GM12878 (cell line): ENCODE data around the gene SF3B2. TPM values are rescaled to one million over a fixed set of nuclear protein-coding genes. Genes with fewer than 3 reads are reported as not detected.

ENCODE experiments used
- ATAC-seq: fragments of 200-7000 bp; cut with Tn5 transposase; 3 replicates; pipeline ENCODE4 v1.9.1; 2020; ENCODE audit warnings: mild to moderate bottlenecking, moderate library complexity
- BruUV-seq: library from RNA; stranded (reverse); fragments of 400-500 nt; replicated peaks from 2 replicates; lab custom pipeline; 2021; lab: Mats Ljungman, UMichigan
- CTCF ChIA-PET: fragments of 300-600 bp; sonication (Branson Sonifier 250); formaldehyde crosslinking; extraction: SDS; loops from one replicate; lab custom pipeline; 2021; ENCODE audit warnings: inconsistent platforms; lab: Yijun Ruan, JAX
- POLR2A ChIA-PET: fragments of 350-600 bp; formaldehyde crosslinking; extraction: SDS; loops from one replicate; lab custom pipeline; 2021; ENCODE audit warnings: inconsistent platforms; lab: Charles Lee
- RAD21 ChIA-PET: fragments of 300-600 bp; sonication (Branson Sonifier 250); formaldehyde crosslinking; loops from one replicate; lab custom pipeline; 2023; ENCODE audit warnings: antibody characterized with exemption; ENCODE audit not compliant: unreplicated experiment; lab: Charles Lee
- SMC1A ChIA-PET: fragments of 300-600 bp; sonication (Branson Sonifier 250); formaldehyde crosslinking; loops from one replicate; lab custom pipeline; 2023; ENCODE audit not compliant: unreplicated experiment, uncharacterized antibody; lab: Charles Lee
- DNase-seq: peaks from one replicate; pipeline ENCODE4 v3.0.0-alpha.2; 2011; ENCODE audit warnings: low read depth, low spot score
- FAIRE-seq: peaks from 3 replicates; lab custom pipeline; 2011; peaks lifted over from hg19 to GRCh38; lab: Jason Lieb, UNC
- H2AFZ ChIP-seq: 2 replicates; pipeline ENCODE4 v1.6.0; 2011; ENCODE audit warnings: low read depth, low read length, control low read depth; ENCODE audit not compliant: control insufficient read depth
- H3K27ac ChIP-seq: 2 replicates; pipeline ENCODE4 v1.5.1; 2011; ENCODE audit warnings: control low read depth; ENCODE audit not compliant: control insufficient read depth, insufficient read depth
- H3K27me3 ChIP-seq, 2 experiments: replicated peaks in 1 of 2; 2 replicates each; pipeline versions ENCODE4 v1.6.0 to v1.6.1; 2011; ENCODE audit warnings: low read length in 1 of 2; ENCODE audit not compliant: control insufficient read depth in 2 of 2, insufficient read depth in 2 of 2
- H3K36me3 ChIP-seq, 2 experiments: 2 replicates each; pipeline ENCODE4 v1.5.1; 2011; ENCODE audit warnings: low read length in 1 of 2; ENCODE audit not compliant: control insufficient read depth in 2 of 2, insufficient read depth in 2 of 2
- H3K4me1 ChIP-seq: 2 replicates; pipeline ENCODE4 v1.6.1; 2011; ENCODE audit warnings: mild to moderate bottlenecking, low read length, moderate library complexity, mixed read lengths; ENCODE audit not compliant: control insufficient read depth, insufficient read depth
- H3K4me2 ChIP-seq: 2 replicates; pipeline ENCODE4 v1.6.0; 2011; ENCODE audit warnings: control low read depth; ENCODE audit not compliant: control insufficient read depth, insufficient read depth
- H3K4me3 ChIP-seq: fragments of 200-600 bp; sonication (generic); 2 replicates; pipeline ENCODE4 v1.5.1; 2016
- H3K79me2 ChIP-seq: 2 replicates; pipeline ENCODE4 v1.6.0; 2011; ENCODE audit warnings: low read length; ENCODE audit not compliant: control insufficient read depth, insufficient read depth
- H3K9ac ChIP-seq: 2 replicates; pipeline ENCODE4 v1.8.0; 2011; ENCODE audit warnings: low read length, control low read depth, mixed read lengths; ENCODE audit not compliant: control insufficient read depth, insufficient read depth
- H3K9me3 ChIP-seq: replicated peaks from 3 replicates; pipeline ENCODE4 v1.5.1; 2011; ENCODE audit warnings: mild to moderate bottlenecking, low read length; ENCODE audit not compliant: control insufficient read depth, insufficient read depth
- H4K20me1 ChIP-seq: 2 replicates; pipeline ENCODE4 v1.6.0; 2011; ENCODE audit not compliant: control insufficient read depth, insufficient read depth
- CBFB ChIP-seq: IDR thresholded peaks from 2 replicates; pipeline ENCODE4 v1.6.1; 2016; ENCODE audit warnings: antibody characterized with exemption, low read depth
- POLR2A ChIP-seq: IDR thresholded peaks from 2 replicates; pipeline ENCODE4 v1.6.1; 2011; ENCODE audit warnings: low read depth, mild to moderate bottlenecking, low read length
- WGBS: methylation state at CpG from one replicate; pipeline ENCODE4 v1.1.6; 2016; ENCODE audit warnings: low lambda C conversion rate; ENCODE audit not compliant: insufficient replicate concordance, insufficient coverage; ENCODE audit errors: missing lambda C conversion rate; 5-methylcytosine and 5-hydroxymethylcytosine counted together
- in situ Hi-C: fragments of 300-500 bp; cut with MboI; formaldehyde crosslinking; loops from 9 replicates; pipeline ENCODE4 v1.14.3; 2018; ENCODE audit warnings: mixed read lengths
- intact Hi-C: fragments of 100-400 bp; cut with micrococcal nuclease; formaldehyde crosslinking; loops from one replicate; pipeline ENCODE4 v1.14.2; 2022; ENCODE audit not compliant: unreplicated experiment
- polyA plus RNA-seq, 11 experiments: library from polyadenylated mRNA; depleted of rRNA in 4 of 11; unstranded in 6 of 11; stranded (reverse) in 5 of 11; fragments of >200 nt; fragmentation: Nextera tagmentation in 4 of 11; fragmentation: Illumina TruSeq in 1 of 11; extraction: Ambion mirVana in 4 of 11; extraction: Trizol in 1 of 11; gene quantifications; 1 replicate in 1 of 11; 2 replicates in 10 of 11; pipeline versions ENCODE4 v1.2.1 to v1.2.3, GENCODE V29; 2011 to 2016; ENCODE audit warnings: inconsistent platforms in 2 of 11, missing spikeins in 2 of 11, low read depth in 1 of 11
- total RNA-seq, 4 experiments: library from RNA; depleted of rRNA in 3 of 4; stranded (reverse); fragments of >200 nt in 3 of 4; fragmentation: Illumina TruSeq in 1 of 4; extraction: Trizol in 1 of 4; gene quantifications; 2 replicates each; pipeline versions ENCODE4 v1.2.1 to v1.2.3, GENCODE V29; 2013 to 2021
- TF ChIP-seq, protein P1 (sequence below): fragments of 450-650 bp; formaldehyde crosslinking; IDR thresholded peaks from 2 replicates; pipeline ENCODE4 v1.4.0; 2022; ENCODE audit warnings: mild to moderate bottlenecking, moderate library complexity

The SF3B2 gene
- total and polyA plus RNA-seq, 10 of the 15 experiments (the other 5 are each of a cell fraction or from before 2014, with no cell fraction given) = 56.3 to 245 (median 144) TPM

DNA sequence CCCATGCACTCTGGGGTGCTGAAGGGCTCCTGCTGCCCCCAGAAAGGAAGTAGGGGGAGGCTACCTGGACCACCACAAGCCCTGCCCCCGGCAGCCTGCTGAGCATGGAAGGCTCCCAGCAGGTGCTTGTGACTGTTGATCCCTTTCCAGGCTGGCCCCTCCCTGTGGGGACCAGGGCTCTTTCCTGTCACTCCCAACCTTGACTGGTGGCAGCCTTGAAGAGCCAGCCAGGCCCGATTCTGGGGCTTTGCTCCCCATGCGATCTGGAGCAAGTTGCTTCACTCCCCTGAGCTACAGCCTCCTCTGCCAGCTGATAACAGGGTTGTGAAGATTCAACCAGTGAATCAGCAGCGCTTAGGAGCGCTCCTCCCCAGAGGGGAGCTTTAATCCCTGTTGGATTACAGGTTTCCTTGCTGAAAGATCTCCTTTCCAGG lies 44.9 kb upstream of the SF3B2 start:
- ATAC-seq (no peak), FAIRE-seq (no peak), DNase-seq (no peak)
- H3K36me3 ChIP-seq = peaks cover 2 to 4% of the 10 kb centered on the region in 2 experiments; a peak in 1 of 4 replicates
- CTCF ChIA-PET = interaction anchor here (0.9 kb wide), 1 partner anchor 133 kb away, joined by 3 read pairs; no protein-coding TSS in a partner anchor
- intact Hi-C loops = no loop called here
- WGBS = 88% methylated on average over 5 of the region's 5 CpGs
- peaks cover 13% of the 10 kb centered on the region for H3K79me2 ChIP-seq
- SMC1A ChIA-PET = no interaction called here
- no peaks in the 10 kb centered on the region for H4K20me1 ChIP-seq
- in situ Hi-C loops = no loop called here
- no peak overlapping the region for H3K27ac ChIP-seq
- H2AFZ ChIP-seq = no peak overlapping the region
- H3K9ac ChIP-seq = no peak overlapping the region
- H3K4me2 ChIP-seq = no peak overlapping the region
- no peaks in the 10 kb centered on the region for H3K9me3 ChIP-seq
- RAD21 ChIA-PET = interaction anchor here (0.6 kb wide), 1 partner anchor 53 kb away, joined by 4 read pairs; no protein-coding TSS in a partner anchor
- no peak overlapping the region for H3K4me3 ChIP-seq
- POLR2A ChIA-PET = no interaction called here
- TF ChIP-seq POLR2A = peak; percentile 45
- TF ChIP-seq, protein P1, sequence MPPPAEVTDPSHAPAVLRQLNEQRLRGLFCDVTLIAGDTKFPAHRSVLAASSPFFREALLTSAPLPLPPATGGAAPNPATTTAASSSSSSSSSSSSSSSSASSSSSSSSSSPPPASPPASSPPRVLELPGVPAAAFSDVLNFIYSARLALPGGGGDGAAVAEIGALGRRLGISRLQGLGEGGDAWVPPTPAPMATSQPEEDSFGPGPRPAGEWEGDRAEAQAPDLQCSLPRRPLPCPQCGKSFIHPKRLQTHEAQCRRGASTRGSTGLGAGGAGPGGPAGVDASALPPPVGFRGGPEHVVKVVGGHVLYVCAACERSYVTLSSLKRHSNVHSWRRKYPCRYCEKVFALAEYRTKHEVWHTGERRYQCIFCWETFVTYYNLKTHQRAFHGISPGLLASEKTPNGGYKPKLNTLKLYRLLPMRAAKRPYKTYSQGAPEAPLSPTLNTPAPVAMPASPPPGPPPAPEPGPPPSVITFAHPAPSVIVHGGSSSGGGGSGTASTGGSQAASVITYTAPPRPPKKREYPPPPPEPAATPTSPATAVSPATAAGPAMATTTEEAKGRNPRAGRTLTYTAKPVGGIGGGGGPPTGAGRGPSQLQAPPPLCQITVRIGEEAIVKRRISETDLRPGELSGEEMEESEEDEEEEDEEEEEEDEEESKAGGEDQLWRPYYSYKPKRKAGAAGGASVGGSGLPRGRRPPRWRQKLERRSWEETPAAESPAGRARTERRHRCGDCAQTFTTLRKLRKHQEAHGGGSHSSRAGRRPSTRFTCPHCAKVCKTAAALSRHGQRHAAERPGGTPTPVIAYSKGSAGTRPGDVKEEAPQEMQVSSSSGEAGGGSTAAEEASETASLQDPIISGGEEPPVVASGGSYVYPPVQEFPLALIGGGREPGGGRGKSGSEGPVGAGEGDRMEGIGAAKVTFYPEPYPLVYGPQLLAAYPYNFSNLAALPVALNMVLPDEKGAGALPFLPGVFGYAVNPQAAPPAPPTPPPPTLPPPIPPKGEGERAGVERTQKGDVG (CRISPR knock-in tag) = no peak
- peaks cover 8% of the 10 kb centered on the region for H3K4me1 ChIP-seq
- no TSS peak for BruUV-seq
- H3K27me3 ChIP-seq = peaks cover 3 to 6% of the 10 kb centered on the region in 2 experiments; a peak in 2 of 4 replicates

DNA sequence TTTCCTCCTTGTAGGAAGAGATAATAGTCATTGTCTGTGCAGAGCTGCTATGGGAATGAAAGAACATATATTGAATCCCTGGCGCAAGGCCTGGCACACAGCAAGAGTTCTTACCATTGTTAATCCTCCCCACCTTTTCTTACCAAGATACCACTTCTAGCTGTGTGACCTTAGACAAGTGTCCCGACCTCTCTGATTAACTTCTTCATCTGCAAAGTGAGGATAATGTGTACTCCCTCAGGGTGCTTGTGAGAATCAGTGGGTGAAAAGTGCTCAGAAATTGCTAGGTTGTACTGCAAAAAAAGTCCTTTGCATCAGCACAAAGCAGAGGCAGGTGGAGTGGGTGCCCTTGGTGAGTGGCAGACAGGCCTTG lies 44.1 kb upstream of the SF3B2 start:
- 74% methylated on average over 2 of the region's 2 CpGs for WGBS
- ChIA-PET POLR2A (no interaction called here), RAD21 (no interaction called here), CTCF (interaction anchor here (0.7 to 1.7 kb wide), 2 partner anchors 14 to 37 kb away, joined by 4 to 8 read pairs; no protein-coding TSS in a partner anchor), SMC1A (no interaction called here)
- intact Hi-C loops (no loop called here), in situ Hi-C loops (no loop called here)
- Histone ChIP-seq H3K27me3 (peaks cover 3 to 7% of the 10 kb centered on the region in 2 experiments; a peak in 3 of 4 replicates), H3K4me2 (no peak overlapping the region), H3K9ac (no peak overlapping the region), H4K20me1 (no peaks in the 10 kb centered on the region), H3K9me3 (no peaks in the 10 kb centered on the region), H3K36me3 (peaks cover 2 to 4% of the 10 kb centered on the region in 2 experiments; a peak in 1 of 4 replicates), H3K4me3 (no peak overlapping the region), H3K27ac (no peak overlapping the region), H3K4me1 (peaks cover 8% of the 10 kb centered on the region), H2AFZ (no peak overlapping the region), H3K79me2 (peaks cover 8% of the 10 kb centered on the region)
- no peak for DNase-seq
- TF ChIP-seq CBFB = no peak
- ATAC-seq = no peak
- BruUV-seq = no TSS peak
- FAIRE-seq = no peak
